GM19238 (cell line): ENCODE results near the gene GTF3C2.
"Not testable (repeated sequence)": the region's sequence is repeated elsewhere in the genome, so short reads cannot be mapped to it uniquely, and the experiment has no call there.

Experiments
- DNase-seq: peaks from one replicate; pipeline ENCODE4 v3.0.0; 2011; ENCODE audit warnings: low spot score; ENCODE audit not compliant: insufficient read length

GTF3C2 gene

GRCh38 chr2:27322766-27323595, 33.6 kb downstream of the GTF3C2 start, which contains the start of gene MPV17:
MPV17 (minus strand) TSS chr2:27323097; CDS start chr2:27322517, 580 bp downstream.
- DNase-seq, result peak; percentile 98

DNA sequence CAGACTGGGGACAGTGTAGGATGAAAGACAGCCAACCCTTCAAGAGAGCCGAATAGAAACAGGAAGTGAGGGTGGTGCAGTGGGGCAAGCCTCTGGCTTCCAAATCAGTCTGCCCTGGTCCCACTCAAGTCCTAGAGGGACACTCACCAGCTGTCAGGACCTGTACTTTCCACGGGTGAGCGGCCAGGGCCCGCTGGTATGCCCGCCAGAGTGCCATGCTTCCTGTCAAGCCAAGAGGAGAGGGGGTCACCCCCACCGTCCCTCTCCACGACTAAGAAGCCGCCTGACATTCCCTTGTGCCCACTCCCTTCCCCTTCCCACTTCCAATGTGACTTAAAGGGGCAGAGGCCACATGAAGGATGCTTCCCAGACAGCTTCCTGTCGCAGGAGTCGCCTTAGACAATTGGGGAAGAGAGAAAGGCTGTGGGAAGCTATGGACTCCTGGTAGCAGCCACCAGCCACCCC, 34.2 kb downstream of the GTF3C2 start:
- peak; percentile 24 for DNase-seq

- no peak for DNase-seq
Observed at GRCh38 chr2:27320958-27321543, 35.5 kb downstream of the GTF3C2 start.

GRCh38 chr2:27319839-27320238, 36.7 kb downstream of the GTF3C2 start:
- not testable (repeated sequence) for DNase-seq

- DNase-seq, result no peak
Observed at GRCh38 chr2:27316655-27317412, 39.7 kb downstream of the GTF3C2 start.

DNA sequence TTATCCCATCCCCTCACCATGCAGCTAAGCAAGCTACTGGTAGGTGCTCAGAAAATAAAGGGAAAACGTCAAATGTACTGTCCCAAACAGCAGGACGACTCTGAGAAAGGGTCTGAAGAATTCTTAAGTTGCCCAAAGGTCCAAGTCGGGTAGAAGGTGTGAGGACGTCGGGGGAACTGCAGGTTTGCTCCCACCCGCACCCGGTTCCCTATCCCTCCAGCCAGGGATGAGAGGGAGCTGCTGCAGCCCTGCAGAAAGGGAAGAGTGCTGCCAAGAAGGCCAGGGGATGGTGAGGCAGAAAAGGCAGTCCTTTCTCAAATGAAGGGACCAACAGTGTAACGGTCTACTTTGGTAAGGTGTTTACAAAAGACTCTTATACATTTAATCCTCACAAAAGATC, 41.4 kb downstream of the GTF3C2 start:
- no peak for DNase-seq

DNA sequence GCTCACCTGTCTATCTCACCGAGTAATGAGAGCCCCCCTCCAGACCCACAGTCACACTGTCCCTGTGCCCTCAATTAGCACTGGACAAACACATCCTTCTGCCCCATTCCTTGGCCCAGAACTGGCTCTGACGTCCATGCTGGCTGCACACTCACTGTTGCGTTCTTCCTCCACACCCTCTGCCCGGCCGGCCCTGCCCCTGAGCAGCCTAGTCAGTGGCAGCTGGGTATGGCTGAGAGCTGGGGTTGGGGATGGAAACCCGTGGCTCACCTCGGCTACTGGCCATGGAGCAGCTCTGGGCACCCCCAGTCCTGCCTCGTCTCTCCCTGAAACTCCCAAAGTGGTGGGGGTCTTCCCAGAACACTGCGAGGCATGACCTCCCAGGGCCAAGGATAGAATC, 41.9 kb downstream of the GTF3C2 start:
- no peak for DNase-seq

- DNase-seq, result no peak
Observed at GRCh38 chr2:27313882-27314645, 42.5 kb downstream of the GTF3C2 start.

- no peak for DNase-seq
Observed at GRCh38 chr2:27312152-27312551, 44.4 kb downstream of the GTF3C2 start.

- DNase-seq, result no peak
Observed at GRCh38 chr2:27309651-27310050, 46.9 kb downstream of the GTF3C2 start.

GRCh38 chr2:27308359-27308881, 48.1 kb downstream of the GTF3C2 start, which contains the start of gene UCN:
UCN (minus strand) TSS chr2:27308445; CDS start chr2:27307895, 550 bp downstream.
- DNase-seq, result no peak

DNA sequence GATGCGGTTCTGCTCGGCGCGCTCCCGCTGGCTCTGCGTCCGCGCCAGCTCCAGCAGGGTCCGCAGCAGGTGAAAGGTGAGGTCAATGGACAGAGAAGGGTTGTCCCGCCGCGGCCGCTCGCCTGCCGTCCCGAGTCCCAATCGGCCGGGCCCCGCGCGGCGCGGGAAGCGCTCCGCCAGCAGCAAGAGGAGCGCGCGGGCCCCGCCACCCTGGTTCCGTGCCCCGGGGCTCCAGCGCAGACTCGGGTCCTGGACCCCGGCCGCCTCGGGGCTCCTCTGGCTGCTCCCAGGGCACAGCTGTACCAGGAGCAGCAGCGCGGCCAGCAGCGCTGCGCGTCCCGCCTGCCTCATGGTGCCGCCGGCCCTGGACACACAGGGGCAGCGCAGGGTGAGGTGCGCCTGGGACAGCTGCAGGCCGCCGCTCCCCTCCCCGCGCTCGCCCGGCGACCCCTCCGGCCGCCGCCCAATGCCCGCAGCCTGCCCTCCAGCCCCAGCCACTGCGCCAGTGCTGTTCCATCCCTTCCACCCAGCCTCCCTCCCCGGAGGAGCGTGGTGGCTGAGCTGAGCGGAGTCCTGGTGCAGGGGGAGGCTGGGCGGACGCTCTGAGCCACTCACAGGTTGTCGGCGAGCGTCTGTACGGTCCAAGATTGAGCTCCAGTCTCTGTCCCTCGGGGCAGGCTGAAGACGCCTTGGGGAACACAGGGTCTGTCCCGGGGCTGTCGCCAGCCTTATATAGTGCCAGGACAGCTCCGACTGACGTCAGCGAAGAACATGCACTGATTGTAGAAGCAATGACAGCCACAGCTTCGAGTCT, 48.8 kb downstream of the GTF3C2 start:
- DNase-seq, result no peak

DNA sequence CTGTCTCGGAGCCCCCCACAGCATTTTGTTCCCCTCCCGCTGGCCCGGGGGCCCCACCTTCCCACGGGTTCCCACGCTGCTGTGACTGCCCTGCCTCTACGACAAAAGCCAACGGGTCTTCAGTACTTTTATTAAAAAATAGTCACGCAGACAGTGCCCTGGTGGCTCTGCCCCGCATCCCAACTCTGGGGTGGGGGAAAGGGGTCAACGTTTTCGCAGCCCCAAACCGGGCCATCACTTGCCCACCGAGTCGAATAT, 49.3 kb downstream of the GTF3C2 start:
- DNase-seq, result no peak

- no peak for DNase-seq
Observed at GRCh38 chr2:27306573-27307286, 49.8 kb downstream of the GTF3C2 start.

DNA sequence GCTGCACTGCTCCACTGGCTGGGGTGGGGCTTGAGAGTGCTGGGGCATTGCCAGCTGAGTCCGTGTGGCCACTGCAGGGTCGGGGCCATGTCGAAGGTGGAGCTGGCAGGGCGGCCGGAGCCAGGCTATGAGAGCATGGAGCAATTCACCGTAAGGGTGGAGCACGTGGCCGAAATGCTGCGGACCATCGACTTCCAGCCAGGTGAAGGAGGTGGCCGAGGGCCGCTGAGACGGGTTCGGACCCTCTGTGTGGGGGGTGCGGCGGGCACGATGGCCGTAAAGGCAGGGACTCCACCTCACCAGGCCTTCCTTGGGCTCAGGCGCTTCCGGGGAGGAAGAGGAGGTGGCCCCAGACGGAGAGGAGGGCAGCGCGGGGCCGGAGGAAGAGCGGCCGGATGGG, 50.4 kb downstream of the GTF3C2 start:
- no peak for DNase-seq

- no peak for DNase-seq
Observed at GRCh38 chr2:27305516-27305915, 51.0 kb downstream of the GTF3C2 start.

GRCh38 chr2:27304488-27305240, 51.9 kb downstream of the GTF3C2 start:
- no peak for DNase-seq

DNA sequence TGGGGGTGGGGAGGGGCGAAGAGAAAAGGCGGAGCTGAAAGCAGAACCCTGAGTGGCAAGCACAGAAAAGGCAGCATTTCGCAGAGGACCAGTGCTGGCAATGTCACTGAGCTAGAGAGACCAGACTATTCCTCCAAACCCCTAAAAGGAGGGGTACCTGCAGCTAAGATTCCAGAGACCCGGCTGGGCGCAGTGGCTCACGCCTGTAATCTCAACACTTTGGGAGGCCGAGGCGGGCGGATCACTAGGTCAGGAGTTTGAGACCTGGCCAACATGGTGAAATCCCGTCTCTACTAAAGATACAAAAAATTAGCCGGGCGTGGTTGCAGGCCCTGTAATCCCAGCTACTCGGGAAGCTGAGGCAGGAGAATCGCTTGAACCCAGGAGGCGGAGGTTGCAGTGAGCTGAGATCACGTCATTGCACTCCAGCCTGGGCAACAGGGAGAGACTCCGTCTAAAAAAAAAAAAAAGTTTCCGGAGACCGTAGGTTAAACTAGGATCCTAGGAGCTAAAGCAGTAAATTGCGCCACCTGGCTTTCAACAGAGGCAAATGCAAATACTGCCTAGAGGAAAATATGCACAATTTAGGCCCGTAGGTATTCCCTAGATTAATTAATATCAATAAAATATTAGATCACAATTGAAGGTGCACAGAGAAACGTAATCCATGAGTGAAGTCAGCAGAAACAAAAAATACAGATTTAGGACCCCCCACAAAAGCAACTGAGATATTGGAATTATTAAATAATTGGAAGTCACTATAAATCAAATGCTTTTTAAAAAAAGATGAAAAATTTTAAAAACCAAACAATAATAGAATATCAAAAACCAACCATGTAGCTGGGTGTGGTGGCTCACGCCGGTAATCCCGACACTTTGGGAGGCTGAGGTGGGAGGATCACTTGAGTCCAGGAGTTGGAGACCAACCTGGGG, 53.2 kb downstream of the GTF3C2 start:
- no peak for DNase-seq
